Adrenal gland (tissue), 12 donors: ENCODE measurements around the gene DNAJC6. TPM values are rescaled to one million over a fixed set of nuclear protein-coding genes. Genes with fewer than 3 reads are reported as not detected.
"Not testable (repeated sequence)": the region's sequence is repeated elsewhere in the genome, so short reads cannot be mapped to it uniquely, and the experiment has no call there.

Experiments used
- DNase-seq, 7 donors: peaks; one replicate each; pipeline ENCODE4 v3.0.0-alpha.2; 2019 to 2020
- H3K27ac ChIP-seq, 5 donors: fragments of 200-600 bp; sonication (generic) in 4 of 5; 1 replicate in 3 of 5; 2 replicates in 2 of 5; pipeline versions ENCODE4 v1.5.1 to v1.8.0; 2016 to 2020; ENCODE audit warnings: mild to moderate bottlenecking in 1 of 5
- H3K27me3 ChIP-seq: fragments of 200-600 bp; 2 replicates; pipeline ENCODE4 v1.8.0; 2021
- H3K36me3 ChIP-seq, 2 donors: fragments of 200-600 bp; replicated peaks in 1 of 2; 1 replicate in 1 of 2; 2 replicates in 1 of 2; pipeline versions ENCODE4 v1.5.1 to v1.8.0; 2018 to 2022
- H3K4me1 ChIP-seq, 2 donors: fragments of 200-600 bp; replicated peaks in 1 of 2; 1 replicate in 1 of 2; 2 replicates in 1 of 2; pipeline versions ENCODE4 v1.5.1 to v1.8.0; 2018 to 2021
- H3K4me3 ChIP-seq, 4 donors: fragments of 200-600 bp; sonication (generic) in 3 of 4; one replicate each; pipeline ENCODE4 v1.5.1; 2016 to 2018
- H3K9me3 ChIP-seq, 3 donors: fragments of 200-600 bp; sonication (generic) in 1 of 3; replicated peaks in 1 of 3; 1 replicate in 2 of 3; 2 replicates in 1 of 3; pipeline versions ENCODE4 v1.5.1 to v1.8.0; 2016 to 2021
- POLR2A ChIP-seq, 2 donors: fragments of 450-650 bp; IDR thresholded peaks; one replicate each; pipeline ENCODE4 v1.6.1; 2017; ENCODE audit warnings: antibody characterized with exemption in 2 of 2, mild to moderate bottlenecking in 2 of 2, moderate library complexity in 1 of 2
- WGBS, 4 donors: extraction: QIAGEN DNeasy Blood & Tissue Kit in 2 of 4; methylation state at CpG; one replicate each; pipeline versions ENCODE4 v1.1.5 to v1.1.7; 2013 to 2017; 5-methylcytosine and 5-hydroxymethylcytosine counted together
- intact Hi-C, 2 donors: fragments of 100-400 bp; cut with DNase I; formaldehyde crosslinking; loops; one replicate each; pipeline versions ENCODE4 v1.14.1 to v1.15.0; 2022 to 2023
- polyA plus RNA-seq, 3 donors: library from polyadenylated mRNA; stranded (reverse); fragments of 200-250 nt in 2 of 3; fragments of 350-450 nt in 1 of 3; fragmentation: Illumina TruSeq in 1 of 3; extraction: RNeasy Lipid Tissue Mini Kit (QIAGEN cat#74804) in 1 of 3; gene quantifications; one replicate each; pipeline ENCODE4 v1.2.3, GENCODE V29; 2013 to 2014
- total RNA-seq, 9 donors: library from RNA; depleted of rRNA in 4 of 9; stranded (reverse); fragments of >200 nt in 4 of 9; fragments of 120-200 nt in 1 of 9; fragmentation: NEBNext Ultra II Directional in 1 of 9; extraction: Animal tissue kit (Norgen Biotek cat#: 25700) in 1 of 9; gene quantifications; one replicate each; pipeline versions ENCODE4 v1.1.0 to v1.2.4, GENCODE V29; 2013 to 2023
- TF ChIP-seq, protein P1 (sequence below), 6 experiments: fragments of 450-650 bp in 4 of 6; fragments of 200-600 bp in 2 of 6; sonication (generic) in 1 of 6; IDR thresholded peaks; 1 replicate in 5 of 6; 2 replicates in 1 of 6; pipeline versions ENCODE4 v1.5.1 to v1.8.0; 2016 to 2021; ENCODE audit warnings: antibody characterized with exemption in 6 of 6, mild to moderate bottlenecking in 2 of 6, moderate library complexity in 1 of 6
- donor health status: healthy with polysubstance abuse.
- donor health status: Bipolar disorder and iron deficiency.
- donor health status: DM: yes; HTN: yes; CAD: no.
- donor health status: DM: no; HTN: no; CAD: no.
- donor health status: DM: no; HTN: no; CAD: no.
- donor health status: DM: yes; HTN: yes; CAD: no.

The DNAJC6 gene
- total and polyA plus RNA-seq, 12 donors, result 1.5 to 39.8 (median 13.2) TPM

- H3K4me3 ChIP-seq, result no peak overlapping the region
- H3K9me3 ChIP-seq, result no peaks in the 10 kb centered on the region
- no peaks in the 10 kb centered on the region for H3K36me3 ChIP-seq
- no peak for TF ChIP-seq POLR2A (IDR thresholded peaks at IDR 0.05)
- TF ChIP-seq, protein P1, sequence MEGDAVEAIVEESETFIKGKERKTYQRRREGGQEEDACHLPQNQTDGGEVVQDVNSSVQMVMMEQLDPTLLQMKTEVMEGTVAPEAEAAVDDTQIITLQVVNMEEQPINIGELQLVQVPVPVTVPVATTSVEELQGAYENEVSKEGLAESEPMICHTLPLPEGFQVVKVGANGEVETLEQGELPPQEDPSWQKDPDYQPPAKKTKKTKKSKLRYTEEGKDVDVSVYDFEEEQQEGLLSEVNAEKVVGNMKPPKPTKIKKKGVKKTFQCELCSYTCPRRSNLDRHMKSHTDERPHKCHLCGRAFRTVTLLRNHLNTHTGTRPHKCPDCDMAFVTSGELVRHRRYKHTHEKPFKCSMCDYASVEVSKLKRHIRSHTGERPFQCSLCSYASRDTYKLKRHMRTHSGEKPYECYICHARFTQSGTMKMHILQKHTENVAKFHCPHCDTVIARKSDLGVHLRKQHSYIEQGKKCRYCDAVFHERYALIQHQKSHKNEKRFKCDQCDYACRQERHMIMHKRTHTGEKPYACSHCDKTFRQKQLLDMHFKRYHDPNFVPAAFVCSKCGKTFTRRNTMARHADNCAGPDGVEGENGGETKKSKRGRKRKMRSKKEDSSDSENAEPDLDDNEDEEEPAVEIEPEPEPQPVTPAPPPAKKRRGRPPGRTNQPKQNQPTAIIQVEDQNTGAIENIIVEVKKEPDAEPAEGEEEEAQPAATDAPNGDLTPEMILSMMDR (IDR thresholded peaks at IDR 0.05), result no peak
- WGBS, 4 donors, result 74 to 89% (median 82%) methylated on average over 4 of the region's 4 CpGs
- no peaks in the 10 kb centered on the region for H3K27me3 ChIP-seq
- peaks cover 0 to 3% of the 10 kb centered on the region in 2 donors for H3K4me1 ChIP-seq
- no peak overlapping the region for H3K27ac ChIP-seq
- intact Hi-C loops, result no loop called here
- DNase-seq, result no peak
Measured at GRCh38 chr1:65377496-65378246, 68.3 kb downstream of the DNAJC6 start.

- no peaks in the 10 kb centered on the region for H3K36me3 ChIP-seq
- no peak for DNase-seq
- no peaks in the 10 kb centered on the region for H3K9me3 ChIP-seq
- WGBS, 4 donors, result 73 to 80% (median 78%) methylated on average over 2 of the region's 2 CpGs
- H3K4me3 ChIP-seq, result no peak overlapping the region
- intact Hi-C loops, result no loop called here
- H3K27me3 ChIP-seq, result no peaks in the 10 kb centered on the region
- no peak overlapping the region for H3K27ac ChIP-seq
- no peaks in the 10 kb centered on the region for H3K4me1 ChIP-seq
- TF ChIP-seq POLR2A (IDR thresholded peaks at IDR 0.05), result no peak
- TF ChIP-seq, protein P1 (IDR thresholded peaks at IDR 0.05), result no peak
Measured at GRCh38 chr1:65378247-65378946, 69.1 kb downstream of the DNAJC6 start.

- H3K27me3 ChIP-seq, DNase-seq, H3K4me1 ChIP-seq, H3K36me3 ChIP-seq, H3K4me3 ChIP-seq, H3K9me3 ChIP-seq, H3K27ac ChIP-seq, intact Hi-C loops: not testable (repeated sequence)
- 88 to 97% (median 94%) methylated on average over 5 of the region's 5 CpGs for WGBS, 4 donors
Measured at GRCh38 chr1:65384426-65384825, 75.1 kb downstream of the DNAJC6 start.

GRCh38 chr1:65386439-65386838 lies 77.1 kb downstream of the DNAJC6 start:
- intact Hi-C loops, result no loop called here
- TF ChIP-seq, protein P1 (IDR thresholded peaks at IDR 0.05), result no peak
- no peak for TF ChIP-seq POLR2A (IDR thresholded peaks at IDR 0.05)
- Histone ChIP-seq H3K9me3 (no peaks in the 10 kb centered on the region), H3K4me1 (no peaks in the 10 kb centered on the region), H3K27ac (no peak overlapping the region), H3K27me3 (no peaks in the 10 kb centered on the region), H3K36me3 (no peaks in the 10 kb centered on the region), H3K4me3 (no peak overlapping the region)
- no peak for DNase-seq
- 84 to 100% (median 96%) methylated on average over 3 of the region's 3 CpGs for WGBS, 4 donors
